ENCODE measurements around the gene CD302.
"Not testable (repeated sequence)": the region's sequence is repeated elsewhere in the genome, so short reads cannot be mapped to it uniquely, and the experiment has no call there.

Gene CD302

DNA sequence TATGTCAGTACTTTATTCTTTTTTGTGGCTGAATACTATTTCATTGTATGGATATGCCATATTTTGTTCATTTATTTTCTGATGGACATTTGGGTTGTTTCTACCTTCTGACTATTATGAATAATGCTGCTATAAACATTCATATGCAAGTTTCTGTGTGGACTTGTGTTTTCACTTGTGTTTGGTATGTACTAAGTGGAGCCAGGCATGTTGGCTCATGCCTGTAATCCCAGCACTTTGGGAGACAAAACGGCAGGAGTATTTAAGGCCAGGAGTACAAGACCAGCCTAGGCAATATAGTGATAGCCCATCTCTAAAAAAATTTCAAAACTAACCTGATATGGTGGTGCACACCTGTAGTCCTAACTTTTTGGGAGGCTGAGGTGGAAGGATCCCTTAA, 62.4 kb downstream of the CD302 start:
- no peak for TF ChIP-seq CTCF (IDR thresholded peaks at IDR 0.05; ENCODE audit: low read length, missing control alignments)
- H3K4me3 ChIP-seq (replicated peaks; ENCODE audit: low read depth, low read length): no peak overlapping the region
- no peak for DNase-seq (ENCODE audit: low read depth)

GRCh38 chr2:159728629-159729028, 69.4 kb downstream of the CD302 start:
- no peak for TF ChIP-seq CTCF (IDR thresholded peaks at IDR 0.05; ENCODE audit: low read length, missing control alignments)
- DNase-seq (ENCODE audit: low read depth): no peak
- no peak overlapping the region for H3K4me3 ChIP-seq (replicated peaks; ENCODE audit: low read depth, low read length)

DNA sequence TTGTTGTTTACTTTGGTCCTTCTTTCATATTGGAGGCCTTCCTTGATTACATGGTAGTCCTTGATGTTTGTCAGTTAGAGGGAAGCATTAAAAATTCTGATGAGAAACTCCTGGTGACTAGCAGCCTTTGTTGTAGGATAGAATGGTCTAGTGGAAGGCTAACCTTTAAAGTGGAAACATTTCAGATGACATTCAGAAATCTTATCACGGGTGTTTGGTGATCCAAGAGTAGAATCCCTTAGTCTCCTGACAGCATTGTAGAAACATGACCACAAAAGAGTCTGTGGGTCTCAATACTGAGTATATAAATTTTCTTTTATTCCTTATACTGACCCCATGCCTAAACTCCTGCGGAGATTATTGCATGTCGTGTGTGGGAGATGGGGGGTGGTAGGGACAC, 72.3 kb downstream of the CD302 start:
- no peak for TF ChIP-seq CTCF (IDR thresholded peaks at IDR 0.05; ENCODE audit: low read length, missing control alignments)
- no peak for DNase-seq (ENCODE audit: low read depth)
- H3K4me3 ChIP-seq (replicated peaks; ENCODE audit: low read depth, low read length): no peak overlapping the region

- not testable (repeated sequence) for DNase-seq (ENCODE audit: low read depth); H3K4me3 ChIP-seq (replicated peaks; ENCODE audit: low read depth, low read length)
These were observed 73.0 kb downstream of the CD302 start for GRCh38 chr2:159724795-159725572.

DNA sequence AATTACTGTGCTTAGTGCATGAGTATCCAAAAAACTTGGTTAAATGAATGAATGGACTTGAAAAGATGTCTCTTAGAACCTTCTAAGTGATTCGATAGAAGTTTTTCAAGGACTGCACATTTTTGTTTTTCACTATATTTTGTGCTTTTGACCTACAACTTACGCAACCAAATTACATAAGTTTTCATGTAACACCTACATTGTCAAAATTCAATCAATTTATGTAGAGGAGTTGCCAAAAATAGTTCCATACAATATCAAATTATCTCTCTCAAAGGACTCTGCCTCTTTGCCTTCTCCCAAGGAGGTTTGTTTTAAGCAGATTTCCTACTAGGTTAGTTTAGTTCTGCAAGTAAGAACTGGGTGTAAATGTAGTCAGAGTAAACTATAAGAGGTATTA, 75.4 kb downstream of the CD302 start:
- no peak for TF ChIP-seq CTCF (IDR thresholded peaks at IDR 0.05; ENCODE audit: low read length, missing control alignments)
- H3K4me3 ChIP-seq (replicated peaks; ENCODE audit: low read depth, low read length): no peak overlapping the region
- no peak for DNase-seq (ENCODE audit: low read depth)

GRCh38 chr2:159720676-159721075, 77.3 kb downstream of the CD302 start:
- no peak overlapping the region for H3K4me3 ChIP-seq (replicated peaks; ENCODE audit: low read depth, low read length)
- DNase-seq (ENCODE audit: low read depth): no peak
- TF ChIP-seq CTCF (IDR thresholded peaks at IDR 0.05; ENCODE audit: low read length, missing control alignments): no peak
